Heart left ventricle (tissue), 16 donors: ENCODE measurements around the gene SH3PXD2A. TPM values are rescaled to one million over a fixed set of nuclear protein-coding genes. Genes with fewer than 3 reads are reported as not detected.

Source experiments
- ATAC-seq, 4 donors: fragments of 200-7000 bp; cut with Tn5 transposase; one replicate each; pipeline ENCODE4 v1.9.1; 2020 to 2022; ENCODE audit warnings: moderate library complexity in 4 of 4, mild to moderate bottlenecking in 3 of 4, moderate number of reproducible peaks in 1 of 4
- DNase-seq, 5 donors: peaks; one replicate each; pipeline ENCODE4 v3.0.0-alpha.2; 2020
- H3K27ac ChIP-seq, 12 donors: fragments of 200-600 bp; sonication (generic) in 4 of 12; one replicate each; pipeline versions ENCODE4 v1.5.0 to v1.8.0; 2016 to 2022; ENCODE audit warnings: mild to moderate bottlenecking in 2 of 12
- H3K27me3 ChIP-seq, 9 donors: fragments of 200-600 bp; sonication (generic) in 2 of 9; one replicate each; pipeline versions ENCODE4 v1.5.1 to v1.8.0; 2016 to 2022; ENCODE audit warnings: mild to moderate bottlenecking in 3 of 9
- H3K36me3 ChIP-seq, 9 donors: fragments of 200-600 bp; sonication (generic) in 2 of 9; one replicate each; pipeline versions ENCODE4 v1.5.0 to v1.8.0; 2018 to 2022; ENCODE audit warnings: mild to moderate bottlenecking in 2 of 9
- H3K4me1 ChIP-seq, 12 donors: fragments of 200-600 bp; sonication (generic) in 4 of 12; one replicate each; pipeline versions ENCODE4 v1.5.0 to v1.8.0; 2016 to 2022; ENCODE audit warnings: mild to moderate bottlenecking in 3 of 12
- H3K4me3 ChIP-seq, 12 donors: fragments of 200-600 bp; sonication (generic) in 4 of 12; one replicate each; pipeline versions ENCODE4 v1.5.0 to v1.8.0; 2017 to 2022; ENCODE audit warnings: mild to moderate bottlenecking in 9 of 12, moderate library complexity in 4 of 12
- H3K9me3 ChIP-seq, 12 donors: fragments of 200-600 bp; sonication (generic) in 4 of 12; one replicate each; pipeline versions ENCODE4 v1.5.0 to v1.8.0; 2016 to 2022; ENCODE audit warnings: mild to moderate bottlenecking in 1 of 12
- POLR2A ChIP-seq, 2 donors: fragments of 450-650 bp; IDR thresholded peaks; one replicate each; pipeline ENCODE4 v1.6.1; 2017; ENCODE audit warnings: antibody characterized with exemption in 2 of 2, mild to moderate bottlenecking in 2 of 2, moderate library complexity in 2 of 2
- WGBS, 4 donors: extraction: QIAGEN DNeasy Blood & Tissue Kit in 2 of 4; methylation state at CpG; one replicate each; pipeline versions ENCODE4 v1.1.5 to v1.1.7; 2013 to 2018; 5-methylcytosine and 5-hydroxymethylcytosine counted together
- intact Hi-C, 10 donors: fragments of 100-400 bp; cut with DNase I; formaldehyde crosslinking; loops; one replicate each; pipeline versions ENCODE4 v1.11.1 to v1.14.2; 2022
- polyA plus RNA-seq, 2 donors: library from polyadenylated mRNA; stranded (reverse); fragments of 200-250 nt; gene quantifications; one replicate each; pipeline ENCODE4 v1.2.3, GENCODE V29; 2013
- total RNA-seq, 9 donors: library from RNA; depleted of rRNA in 2 of 9; stranded (reverse); fragments of >200 nt in 2 of 9; fragmentation: NEBNext Ultra II Directional in 3 of 9; extraction: Animal tissue kit (Norgen Biotek cat#: 25700) in 3 of 9; gene quantifications; one replicate each; pipeline versions ENCODE4 v1.1.0 to v1.2.4, GENCODE V29; 2016 to 2023
- TF ChIP-seq, protein P1 (sequence below), 12 donors: fragments of 200-600 bp; sonication (generic) in 4 of 12; IDR thresholded peaks; one replicate each; pipeline versions ENCODE4 v1.5.0 to v1.8.0; 2018 to 2022; ENCODE audit warnings: antibody characterized with exemption in 12 of 12, mild to moderate bottlenecking in 5 of 12
- donor health status: ischemic (EF 13 %, LVEDD 7.1; RV severe dilation, severe dysfunction).
- donor health status: healthy with polysubstance abuse.
- donor health status: DM: no; HTN: yes; CAD: no.
- donor health status: DM: no; HTN: no; CAD: no.
- donor health status: ischemic (EF 25% LVEDD 6.9; RV normal size, moderate dysfunction).
- donor health status: ischemic (EF 25% LVEDD 5.7; RV mildly dilated, moderate dysfunction).
- donor health status: healthy.
- donor health status: DM: yes; HTN: yes; CAD: no.
- donor health status: ischemic (EF 35%, LVEDD 5.7; RV mildly dilated, moderate dysfunction).
- donor health status: nonischemic (EF 11% LVEDD 7.7; RV severe dilation, severe dysfunction).
- donor health status: DM: yes; HTN: yes; CAD: no.
- donor health status: PGD.
- donor health status: ischemic (EF 29% LVEDD 5.4; RV normal size, mild dysfunction).
- donor health status: nonischemic (EF 23%, LVEDD 6.1; RV moderate dilation, normal function).

The SH3PXD2A gene
- total and polyA plus RNA-seq, 11 donors: 11.8 to 43.4 (median 31.1) TPM

GRCh38 chr10:103583871-103584215 is 271.5 kb downstream of the SH3PXD2A start:
- Histone ChIP-seq H3K27ac (peak overlapping the region in 1 of 12 donors; percentile 12), H3K36me3 (peaks cover 0 to 3% (median 0%) of the 10 kb centered on the region in 9 donors), H3K4me1 (peaks cover 0 to 21% (median 6%) of the 10 kb centered on the region in 12 donors), H3K9me3 (peaks cover 0 to 10% (median 0%) of the 10 kb centered on the region in 12 donors), H3K27me3 (peaks cover 0 to 19% (median 4%) of the 10 kb centered on the region in 9 donors), H3K4me3 (peak overlapping the region in 11 of 12 donors; percentile 13 to 62 (median 47))
- ATAC-seq (no peak), DNase-seq (no peak)
- intact Hi-C loops: no loop called here
- TF ChIP-seq, protein P1, sequence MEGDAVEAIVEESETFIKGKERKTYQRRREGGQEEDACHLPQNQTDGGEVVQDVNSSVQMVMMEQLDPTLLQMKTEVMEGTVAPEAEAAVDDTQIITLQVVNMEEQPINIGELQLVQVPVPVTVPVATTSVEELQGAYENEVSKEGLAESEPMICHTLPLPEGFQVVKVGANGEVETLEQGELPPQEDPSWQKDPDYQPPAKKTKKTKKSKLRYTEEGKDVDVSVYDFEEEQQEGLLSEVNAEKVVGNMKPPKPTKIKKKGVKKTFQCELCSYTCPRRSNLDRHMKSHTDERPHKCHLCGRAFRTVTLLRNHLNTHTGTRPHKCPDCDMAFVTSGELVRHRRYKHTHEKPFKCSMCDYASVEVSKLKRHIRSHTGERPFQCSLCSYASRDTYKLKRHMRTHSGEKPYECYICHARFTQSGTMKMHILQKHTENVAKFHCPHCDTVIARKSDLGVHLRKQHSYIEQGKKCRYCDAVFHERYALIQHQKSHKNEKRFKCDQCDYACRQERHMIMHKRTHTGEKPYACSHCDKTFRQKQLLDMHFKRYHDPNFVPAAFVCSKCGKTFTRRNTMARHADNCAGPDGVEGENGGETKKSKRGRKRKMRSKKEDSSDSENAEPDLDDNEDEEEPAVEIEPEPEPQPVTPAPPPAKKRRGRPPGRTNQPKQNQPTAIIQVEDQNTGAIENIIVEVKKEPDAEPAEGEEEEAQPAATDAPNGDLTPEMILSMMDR (IDR thresholded peaks at IDR 0.05): no peak
- TF ChIP-seq POLR2A (IDR thresholded peaks at IDR 0.05): no peak
- 77 to 82% (median 80%) methylated on average over 8 of the region's 8 CpGs for WGBS, 4 donors

- peaks cover 0 to 6% (median 0%) of the 10 kb centered on the region in 12 donors for H3K9me3 ChIP-seq
- peaks cover 0 to 20% (median 4%) of the 10 kb centered on the region in 9 donors for H3K27me3 ChIP-seq
- no peaks in the 10 kb centered on the region for H3K36me3 ChIP-seq
- WGBS, 4 donors: 85 to 89% (median 85%) methylated on average over 13 of the region's 13 CpGs
- no peak overlapping the region for H3K27ac ChIP-seq
- H3K4me1 ChIP-seq: peaks cover 0 to 21% (median 6%) of the 10 kb centered on the region in 12 donors
- TF ChIP-seq, protein P1 (IDR thresholded peaks at IDR 0.05): no peak
- peak in 1 of 5 donors; percentile 4 for DNase-seq
- intact Hi-C loops: no loop called here
- ATAC-seq: no peak
- no peak overlapping the region for H3K4me3 ChIP-seq
Observed at GRCh38 chr10:103582331-103583123, 272.8 kb downstream of the SH3PXD2A start.

GRCh38 chr10:103581499-103581898 is 273.9 kb downstream of the SH3PXD2A start:
- intact Hi-C loops: no loop called here
- no peak for ATAC-seq

GRCh38 chr10:103580430-103580829 is 274.9 kb downstream of the SH3PXD2A start:
- H3K27ac ChIP-seq: no peak overlapping the region
- H3K36me3 ChIP-seq: no peaks in the 10 kb centered on the region
- no peak for TF ChIP-seq POLR2A (IDR thresholded peaks at IDR 0.05)
- TF ChIP-seq, protein P1 (IDR thresholded peaks at IDR 0.05): no peak
- 31 to 41% (median 34%) methylated on average over 7 of the region's 7 CpGs for WGBS, 4 donors
- intact Hi-C loops: no loop called here
- no peaks in the 10 kb centered on the region for H3K9me3 ChIP-seq
- DNase-seq (peak in 1 of 5 donors; percentile 43), ATAC-seq (peak; percentile 36 to 58 (median 44))
- peaks cover 0 to 21% (median 6%) of the 10 kb centered on the region in 12 donors for H3K4me1 ChIP-seq
- H3K27me3 ChIP-seq: peaks cover 0 to 20% (median 4%) of the 10 kb centered on the region in 9 donors
- H3K4me3 ChIP-seq: no peak overlapping the region

More at GRCh38 chr10:103581499-103581898, 273.9 kb downstream of the SH3PXD2A start:
- DNase-seq: no peak
- H3K36me3 ChIP-seq: no peaks in the 10 kb centered on the region
- no peak overlapping the region for H3K4me3 ChIP-seq
- H3K27me3 ChIP-seq: peaks cover 0 to 20% (median 4%) of the 10 kb centered on the region in 9 donors
- H3K4me1 ChIP-seq: peaks cover 0 to 21% (median 6%) of the 10 kb centered on the region in 12 donors
- H3K9me3 ChIP-seq: no peaks in the 10 kb centered on the region
- TF ChIP-seq, protein P1 (IDR thresholded peaks at IDR 0.05): no peak
- no peak for TF ChIP-seq POLR2A (IDR thresholded peaks at IDR 0.05)
- H3K27ac ChIP-seq: no peak overlapping the region
